GM23248 (cell line): ENCODE data around the gene COL13A1. TPM values are rescaled to one million over a fixed set of nuclear protein-coding genes. Genes with fewer than 3 reads are reported as not detected.

Experiments used
- DNase-seq: peaks from one replicate; pipeline ENCODE4 v3.0.0-alpha.2; 2015
- H2AFZ ChIP-seq: fragments of 200-600 bp; sonication (generic); 2 replicates; pipeline ENCODE4 v1.6.1; 2016; ENCODE audit warnings: antibody characterized with exemption
- H3F3A ChIP-seq: fragments of 200-600 bp; sonication (generic); 2 replicates; pipeline ENCODE4 v1.6.1; 2016; ENCODE audit warnings: mild to moderate bottlenecking, antibody characterized with exemption, mixed run types; ENCODE audit not compliant: insufficient read depth
- H3K27ac ChIP-seq: fragments of 200-600 bp; sonication (generic); 2 replicates; pipeline ENCODE4 v1.5.1; 2016; ENCODE audit warnings: mild to moderate bottlenecking
- H3K27me3 ChIP-seq: fragments of 200-600 bp; sonication (generic); replicated peaks from 2 replicates; pipeline ENCODE4 v1.6.1; 2016; ENCODE audit warnings: mild to moderate bottlenecking; ENCODE audit not compliant: insufficient read depth
- H3K36me3 ChIP-seq: fragments of 200-600 bp; sonication (generic); 2 replicates; pipeline ENCODE4 v1.6.1; 2016; ENCODE audit warnings: low read depth, mild to moderate bottlenecking
- H3K4me1 ChIP-seq: fragments of 200-600 bp; sonication (generic); 2 replicates; pipeline ENCODE4 v1.6.1; 2016; ENCODE audit warnings: mild to moderate bottlenecking; ENCODE audit not compliant: insufficient read depth
- H3K4me2 ChIP-seq: fragments of 200-600 bp; sonication (generic); one replicate; pipeline ENCODE4 v1.6.1; 2016; ENCODE audit warnings: mild to moderate bottlenecking; ENCODE audit not compliant: unreplicated experiment
- H3K4me3 ChIP-seq: fragments of 200-600 bp; sonication (generic); 2 replicates; pipeline ENCODE4 v1.5.1; 2016; ENCODE audit warnings: mild to moderate bottlenecking
- H3K79me2 ChIP-seq: fragments of 200-600 bp; sonication (generic); 2 replicates; pipeline ENCODE4 v1.6.1; 2016; ENCODE audit warnings: mild to moderate bottlenecking; ENCODE audit not compliant: insufficient read depth
- H3K9ac ChIP-seq: fragments of 200-600 bp; sonication (generic); 2 replicates; pipeline ENCODE4 v1.6.1; 2016; ENCODE audit warnings: mild to moderate bottlenecking
- H3K9me2 ChIP-seq: fragments of 200-600 bp; sonication (generic); 2 replicates; pipeline ENCODE4 v1.6.1; 2016; ENCODE audit warnings: mixed run types, mild to moderate bottlenecking, moderate library complexity; ENCODE audit not compliant: insufficient read depth
- H3K9me3 ChIP-seq: fragments of 200-600 bp; sonication (generic); one replicate; pipeline ENCODE4 v1.6.1; 2017; ENCODE audit warnings: low read depth
- H4K20me1 ChIP-seq: fragments of 200-600 bp; sonication (generic); 2 replicates; pipeline ENCODE4 v1.6.0; 2016; ENCODE audit not compliant: insufficient read depth
- EZH2 ChIP-seq: fragments of 200-600 bp; sonication (generic); IDR thresholded peaks from 2 replicates; pipeline ENCODE4 v1.6.1; 2018; ENCODE audit warnings: antibody characterized with exemption, mild to moderate bottlenecking; ENCODE audit not compliant: insufficient read depth, poor library complexity, severe bottlenecking
- EZH2phosphoT487 ChIP-seq: fragments of 200-600 bp; sonication (generic); IDR thresholded peaks from 2 replicates; pipeline ENCODE4 v1.6.1; 2018; ENCODE audit warnings: antibody characterized with exemption, moderate library complexity, mild to moderate bottlenecking, low read depth; ENCODE audit not compliant: insufficient read depth
- WGBS, 2 experiments: methylation state at CpG; one replicate each; pipeline ENCODE4 v1.1.6; 2015 to 2017; ENCODE audit warnings: low lambda C conversion rate in 2 of 2, low coverage in 1 of 2; ENCODE audit errors: missing lambda C conversion rate in 2 of 2; 5-methylcytosine and 5-hydroxymethylcytosine counted together
- in situ Hi-C: fragments of 300-500 bp; cut with MboI; formaldehyde crosslinking; loops from 2 replicates; pipeline ENCODE4 v1.15.0; 2020
- polyA plus RNA-seq: library from polyadenylated mRNA; unstranded; fragments of >200 nt; fragmentation: Nextera tagmentation; extraction: Ambion mirVana; gene quantifications from 2 replicates; pipeline ENCODE4 v1.2.1, GENCODE V29; 2016
- total RNA-seq: library from RNA; depleted of rRNA; stranded (reverse); fragments of >200 nt; shearing (Covaris generic); gene quantifications from 2 replicates; pipeline ENCODE4 v1.2.3, GENCODE V29; 2014

Gene COL13A1
- total and polyA plus RNA-seq, 2 experiments from 2014 or later: 12.8 to 17.3 TPM

GRCh38 chr10:69904533-69904932 lies 102.8 kb downstream of the COL13A1 start:
- in situ Hi-C loops: no loop called here

GRCh38 chr10:69906425-69906824 lies 104.7 kb downstream of the COL13A1 start:
- DNase-seq: no peak
- no peaks in the 10 kb centered on the region for H3K79me2 ChIP-seq
- H3K27ac ChIP-seq: no peak overlapping the region
- H3K4me2 ChIP-seq: no peak overlapping the region
- no peaks in the 10 kb centered on the region for H3K4me1 ChIP-seq
- no peaks in the 10 kb centered on the region for H3K36me3 ChIP-seq
- no peaks in the 10 kb centered on the region for H4K20me1 ChIP-seq
- TF ChIP-seq EZH2 (no peak), EZH2phosphoT487 (no peak)
- no peaks in the 10 kb centered on the region for H3F3A ChIP-seq
- H3K9me3 ChIP-seq: no peaks in the 10 kb centered on the region
- no peak overlapping the region for H3K9ac ChIP-seq
- 95% methylated on average over 4 of the region's 4 CpGs for WGBS, 2 experiments
- in situ Hi-C loops: no loop called here
- no peak overlapping the region for H3K4me3 ChIP-seq
- H3K9me2 ChIP-seq: no peaks in the 10 kb centered on the region
- H3K27me3 ChIP-seq: no peaks in the 10 kb centered on the region
- H2AFZ ChIP-seq: no peak overlapping the region

More at GRCh38 chr10:69904533-69904932, 102.8 kb downstream of the COL13A1 start:
- Histone ChIP-seq H3K4me2 (no peak overlapping the region), H3K4me1 (no peaks in the 10 kb centered on the region), H2AFZ (no peak overlapping the region), H3K4me3 (no peak overlapping the region), H3K36me3 (no peaks in the 10 kb centered on the region), H3K79me2 (no peaks in the 10 kb centered on the region), H3K9me2 (no peaks in the 10 kb centered on the region), H3K9ac (no peak overlapping the region), H4K20me1 (no peaks in the 10 kb centered on the region), H3K27me3 (no peaks in the 10 kb centered on the region), H3F3A (no peaks in the 10 kb centered on the region), H3K27ac (no peak overlapping the region), H3K9me3 (no peaks in the 10 kb centered on the region)
- WGBS, 2 experiments: 88 to 94% methylated on average over 5 of the region's 5 CpGs
- TF ChIP-seq EZH2phosphoT487: no peak
- TF ChIP-seq EZH2: no peak
- DNase-seq: no peak

GRCh38 chr10:69907517-69907916 lies 105.8 kb downstream of the COL13A1 start:
- Histone ChIP-seq H3K4me1 (no peaks in the 10 kb centered on the region), H3K9me3 (no peaks in the 10 kb centered on the region), H3K79me2 (no peaks in the 10 kb centered on the region), H3K9me2 (no peaks in the 10 kb centered on the region), H3K27me3 (no peaks in the 10 kb centered on the region), H3F3A (no peaks in the 10 kb centered on the region), H3K27ac (no peak overlapping the region), H3K36me3 (no peaks in the 10 kb centered on the region), H2AFZ (no peak overlapping the region), H3K9ac (no peak overlapping the region), H3K4me2 (no peak overlapping the region), H4K20me1 (no peaks in the 10 kb centered on the region), H3K4me3 (no peak overlapping the region)
- 91 to 92% methylated on average over 4 of the region's 4 CpGs for WGBS, 2 experiments
- in situ Hi-C loops: no loop called here
- TF ChIP-seq EZH2: no peak
- TF ChIP-seq EZH2phosphoT487: no peak
- no peak for DNase-seq

- Histone ChIP-seq H3K4me3 (no peak overlapping the region), H3K9me2 (no peaks in the 10 kb centered on the region), H3K27me3 (no peaks in the 10 kb centered on the region), H3K36me3 (no peaks in the 10 kb centered on the region), H3F3A (no peaks in the 10 kb centered on the region), H3K4me1 (no peaks in the 10 kb centered on the region), H3K27ac (no peak overlapping the region), H2AFZ (no peak overlapping the region), H3K9ac (no peak overlapping the region), H4K20me1 (no peaks in the 10 kb centered on the region), H3K4me2 (no peak overlapping the region), H3K79me2 (no peaks in the 10 kb centered on the region), H3K9me3 (no peaks in the 10 kb centered on the region)
- DNase-seq: no peak
- in situ Hi-C loops: no loop called here
- 79 to 86% methylated on average over 6 of the region's 6 CpGs for WGBS, 2 experiments
- TF ChIP-seq EZH2: no peak
These were observed 106.4 kb downstream of the COL13A1 start for GRCh38 chr10:69908124-69908523.

- H3K4me2 ChIP-seq: no peak overlapping the region
- H3F3A ChIP-seq: no peaks in the 10 kb centered on the region
- H3K9ac ChIP-seq: no peak overlapping the region
- in situ Hi-C loops: loop anchor here (10.0 kb wide), 1 partner anchor 126 kb away; no protein-coding TSS in a partner anchor
- no peaks in the 10 kb centered on the region for H3K27me3 ChIP-seq
- H4K20me1 ChIP-seq: no peaks in the 10 kb centered on the region
- H2AFZ ChIP-seq: no peak overlapping the region
- H3K4me1 ChIP-seq: no peaks in the 10 kb centered on the region
- no peaks in the 10 kb centered on the region for H3K9me3 ChIP-seq
- no peak overlapping the region for H3K4me3 ChIP-seq
- TF ChIP-seq EZH2phosphoT487 (no peak), EZH2 (no peak)
- no peak for DNase-seq
- H3K36me3 ChIP-seq: no peaks in the 10 kb centered on the region
- whole genome bisulfite sequencing, 2 experiments: 79 to 83% methylated on average over 5 of the region's 5 CpGs
- no peak overlapping the region for H3K27ac ChIP-seq
- H3K9me2 ChIP-seq: no peaks in the 10 kb centered on the region
- H3K79me2 ChIP-seq: no peaks in the 10 kb centered on the region
These were observed 108.9 kb downstream of the COL13A1 start for GRCh38 chr10:69910561-69910960.
